HepG2 (cell line): ENCODE measurements around the gene XPNPEP3. TPM values are rescaled to one million over a fixed set of nuclear protein-coding genes. Genes with fewer than 3 reads are reported as not detected.

Source experiments
- ARNTL ChIP-seq: sonication (generic); formaldehyde crosslinking; IDR thresholded peaks from 2 replicates; pipeline ENCODE4 v1.4.0; 2020; ENCODE audit warnings: mild to moderate bottlenecking, missing genetic modification reagents
- BRCA1 ChIP-seq: sonication (generic); formaldehyde crosslinking; IDR thresholded peaks from 2 replicates; pipeline ENCODE4 v1.4.0; 2020; ENCODE audit warnings: missing genetic modification reagents
- DMAP1 ChIP-seq: IDR thresholded peaks from 2 replicates; pipeline ENCODE4 v1.6.1; 2016
- EZH2 ChIP-seq: conservative IDR thresholded peaks from 2 replicates; pipeline ENCODE4 v1.6.1; 2012; ENCODE audit warnings: mild to moderate bottlenecking, low read depth, low read length, moderate library complexity
- GATAD1 ChIP-seq: IDR thresholded peaks from 2 replicates; pipeline ENCODE4 v1.6.1; 2016; ENCODE audit warnings: missing genetic modification reagents, missing compliant biosample characterization
- GPN1 ChIP-seq: sonication (generic); formaldehyde crosslinking; IDR thresholded peaks from 2 replicates; pipeline ENCODE4 v1.5.1; 2020; ENCODE audit warnings: missing genetic modification reagents, borderline replicate concordance
- IRF2 ChIP-seq: IDR thresholded peaks from 2 replicates; pipeline ENCODE4 v1.6.1; 2018; ENCODE audit warnings: missing genetic modification reagents, missing compliant biosample characterization
- MAZ ChIP-seq, 2 experiments: sonication (generic) in 1 of 2; formaldehyde crosslinking in 1 of 2; IDR thresholded peaks; 2 replicates each; pipeline versions ENCODE4 v1.5.0 to v1.6.1; 2012 to 2020; ENCODE audit warnings: low read depth in 2 of 2, mild to moderate bottlenecking in 2 of 2, borderline replicate concordance in 1 of 2, improper control_type of control experiment in 1 of 2, low read length in 1 of 2, missing genetic modification reagents in 1 of 2, moderate library complexity in 1 of 2
- NBN ChIP-seq: fragments of 450-650 bp; conservative IDR thresholded peaks from 2 replicates; pipeline ENCODE4 v1.6.1; 2017
- NFYC ChIP-seq: IDR thresholded peaks from 2 replicates; pipeline ENCODE4 v1.6.1; 2016; ENCODE audit warnings: missing genetic modification reagents, missing compliant biosample characterization
- NONO ChIP-seq, 2 experiments: fragments of 450-650 bp in 1 of 2; sonication (generic) in 1 of 2; formaldehyde crosslinking in 1 of 2; IDR thresholded peaks in 1 of 2; conservative IDR thresholded peaks in 1 of 2; 2 replicates each; pipeline versions ENCODE4 v1.6.1 to v1.8.0; 2017 to 2022; ENCODE audit warnings: mild to moderate bottlenecking in 1 of 2, missing genetic modification reagents in 1 of 2, moderate library complexity in 1 of 2
- PHF21A ChIP-seq: sonication (generic); formaldehyde crosslinking; IDR thresholded peaks from 2 replicates; pipeline ENCODE4 v1.5.0; 2020; ENCODE audit warnings: mild to moderate bottlenecking, missing genetic modification reagents
- SALL1 ChIP-seq: sonication (generic); formaldehyde crosslinking; IDR thresholded peaks from 2 replicates; pipeline ENCODE4 v1.8.0; 2022; ENCODE audit warnings: mild to moderate bottlenecking, missing genetic modification reagents
- SMAD3 ChIP-seq: sonication (generic); formaldehyde crosslinking; IDR thresholded peaks from 2 replicates; pipeline ENCODE4 v1.4.0; 2020; ENCODE audit warnings: missing genetic modification reagents
- TMF1 ChIP-seq: sonication (generic); formaldehyde crosslinking; IDR thresholded peaks from 2 replicates; pipeline ENCODE4 v1.8.1; 2022; ENCODE audit warnings: low read depth, missing genetic modification reagents
- XRCC5 ChIP-seq: fragments of 200-400 bp; formaldehyde crosslinking; optimal IDR thresholded peaks from 2 replicates; pipeline ENCODE3; 2017; ENCODE audit warnings: mild to moderate bottlenecking, low read length
- ZNF350 ChIP-seq: sonication (generic); formaldehyde crosslinking; IDR thresholded peaks from 2 replicates; pipeline ENCODE4 v1.4.0; 2020; ENCODE audit warnings: mild to moderate bottlenecking, low read depth, missing genetic modification reagents, borderline replicate concordance
- ZNF589 ChIP-seq: sonication (generic); formaldehyde crosslinking; conservative IDR thresholded peaks from 2 replicates; pipeline ENCODE4 v1.8.0; 2022; ENCODE audit warnings: mild to moderate bottlenecking, moderate library complexity, missing genetic modification reagents
- polyA plus RNA-seq, 8 experiments: library from polyadenylated mRNA; depleted of rRNA in 3 of 8; stranded (reverse) in 7 of 8; unstranded in 1 of 8; fragments of >200 nt; fragmentation: Illumina TruSeq in 4 of 8; extraction: Trizol in 4 of 8; gene quantifications; 2 replicates each; pipeline versions ENCODE4 v1.2.1 to v1.2.3, GENCODE V29; 2011 to 2016; ENCODE audit warnings: low read depth in 4 of 8, missing spikeins in 1 of 8, mixed read lengths in 1 of 8; ENCODE audit not compliant: insufficient read depth in 1 of 8
- total RNA-seq, 5 experiments: library from RNA; depleted of rRNA; stranded (reverse); fragments of >200 nt; fragmentation: Illumina TruSeq; extraction: Trizol; gene quantifications; 2 replicates each; pipeline ENCODE4 v1.2.3, GENCODE V29; 2016; ENCODE audit warnings: low read depth in 1 of 5
- TF ChIP-seq, protein P1 (sequence below): sonication (generic); formaldehyde crosslinking; IDR thresholded peaks from 2 replicates; pipeline ENCODE4 v1.4.0; 2020; ENCODE audit warnings: low read depth, missing genetic modification reagents
- TF ChIP-seq, protein P2 (sequence below): sonication (generic); formaldehyde crosslinking; IDR thresholded peaks from 2 replicates; pipeline ENCODE4 v1.8.1; 2022; ENCODE audit warnings: low read depth, mild to moderate bottlenecking, missing genetic modification reagents

The XPNPEP3 gene
- total and polyA plus RNA-seq, 2 of the 13 experiments (the other 11 are each of a cell fraction or from before 2014, with no cell fraction given) = 10.3 to 14.0 TPM

DNA sequence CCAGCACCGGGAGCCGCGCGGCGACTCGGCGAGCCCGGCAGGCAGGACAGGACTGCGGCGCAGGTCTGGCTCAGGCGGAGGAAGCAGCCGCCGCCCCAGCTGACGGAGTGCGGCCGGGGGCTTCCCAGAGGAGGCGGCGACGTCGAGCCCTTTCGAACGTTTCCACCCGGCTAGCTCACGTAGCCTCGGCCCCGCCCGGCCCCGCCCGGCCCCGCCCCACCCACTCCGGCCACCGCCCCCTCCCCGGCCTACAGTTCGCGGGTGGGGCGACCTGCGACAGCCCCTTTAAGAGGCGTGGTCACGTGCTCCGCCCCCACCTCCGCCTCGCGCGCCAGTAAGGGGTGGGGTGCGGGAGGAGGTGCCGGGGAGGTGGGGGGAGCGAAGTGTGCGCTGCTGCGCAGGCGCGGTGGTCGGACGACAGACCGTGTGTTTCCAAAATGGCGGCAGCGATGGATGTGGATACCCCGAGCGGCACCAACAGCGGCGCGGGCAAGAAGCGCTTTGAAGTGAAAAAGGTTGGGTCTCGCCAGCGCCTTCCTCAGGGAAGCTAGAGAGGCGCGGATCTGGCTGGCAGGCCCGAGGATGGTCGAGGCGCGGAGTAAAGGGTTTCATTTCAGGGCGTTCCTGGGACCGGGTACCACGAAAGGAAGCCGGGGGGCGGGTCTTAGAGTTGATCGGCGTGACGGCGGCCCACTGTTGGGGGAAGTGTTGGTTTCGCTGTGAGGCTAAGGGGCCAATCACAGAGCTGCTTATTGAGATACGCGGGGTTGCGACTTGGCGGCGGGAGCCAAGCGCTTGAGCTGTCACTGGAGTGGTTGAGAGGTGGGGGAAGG lies 94.2 kb downstream of the XPNPEP3 start, which contains the start of gene RBX1 (continued):
- TF ChIP-seq, protein P1, sequence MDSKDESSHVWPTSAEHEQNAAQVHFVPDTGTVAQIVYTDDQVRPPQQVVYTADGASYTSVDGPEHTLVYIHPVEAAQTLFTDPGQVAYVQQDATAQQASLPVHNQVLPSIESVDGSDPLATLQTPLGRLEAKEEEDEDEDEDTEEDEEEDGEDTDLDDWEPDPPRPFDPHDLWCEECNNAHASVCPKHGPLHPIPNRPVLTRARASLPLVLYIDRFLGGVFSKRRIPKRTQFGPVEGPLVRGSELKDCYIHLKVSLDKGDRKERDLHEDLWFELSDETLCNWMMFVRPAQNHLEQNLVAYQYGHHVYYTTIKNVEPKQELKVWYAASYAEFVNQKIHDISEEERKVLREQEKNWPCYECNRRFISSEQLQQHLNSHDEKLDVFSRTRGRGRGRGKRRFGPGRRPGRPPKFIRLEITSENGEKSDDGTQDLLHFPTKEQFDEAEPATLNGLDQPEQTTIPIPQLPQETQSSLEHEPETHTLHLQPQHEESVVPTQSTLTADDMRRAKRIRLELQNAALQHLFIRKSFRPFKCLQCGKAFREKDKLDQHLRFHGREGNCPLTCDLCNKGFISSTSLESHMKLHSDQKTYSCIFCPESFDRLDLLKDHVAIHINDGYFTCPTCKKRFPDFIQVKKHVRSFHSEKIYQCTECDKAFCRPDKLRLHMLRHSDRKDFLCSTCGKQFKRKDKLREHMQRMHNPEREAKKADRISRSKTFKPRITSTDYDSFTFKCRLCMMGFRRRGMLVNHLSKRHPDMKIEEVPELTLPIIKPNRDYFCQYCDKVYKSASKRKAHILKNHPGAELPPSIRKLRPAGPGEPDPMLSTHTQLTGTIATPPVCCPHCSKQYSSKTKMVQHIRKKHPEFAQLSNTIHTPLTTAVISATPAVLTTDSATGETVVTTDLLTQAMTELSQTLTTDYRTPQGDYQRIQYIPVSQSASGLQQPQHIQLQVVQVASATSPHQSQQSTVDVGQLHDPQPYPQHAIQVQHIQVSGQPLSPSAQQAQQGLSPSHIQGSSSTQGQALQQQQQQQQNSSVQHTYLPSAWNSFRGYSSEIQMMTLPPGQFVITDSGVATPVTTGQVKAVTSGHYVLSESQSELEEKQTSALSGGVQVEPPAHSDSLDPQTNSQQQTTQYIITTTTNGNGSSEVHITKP (CRISPR knock-in tag) = no peak
- peak; percentile 95 for TF ChIP-seq GATAD1 (CRISPR knock-in tag)
- TF ChIP-seq ZNF589 (CRISPR knock-in tag) = peak; percentile 8; the same call in 1 of the 2 replicates
- peak; percentile 73; the same call in 1 of the 2 replicates for TF ChIP-seq SMAD3 (CRISPR knock-in tag)
- TF ChIP-seq TMF1 (CRISPR knock-in tag) = 0 out of 2 replicates have a peak, but pooled peaks have one; percentile 11
- TF ChIP-seq, protein P2, sequence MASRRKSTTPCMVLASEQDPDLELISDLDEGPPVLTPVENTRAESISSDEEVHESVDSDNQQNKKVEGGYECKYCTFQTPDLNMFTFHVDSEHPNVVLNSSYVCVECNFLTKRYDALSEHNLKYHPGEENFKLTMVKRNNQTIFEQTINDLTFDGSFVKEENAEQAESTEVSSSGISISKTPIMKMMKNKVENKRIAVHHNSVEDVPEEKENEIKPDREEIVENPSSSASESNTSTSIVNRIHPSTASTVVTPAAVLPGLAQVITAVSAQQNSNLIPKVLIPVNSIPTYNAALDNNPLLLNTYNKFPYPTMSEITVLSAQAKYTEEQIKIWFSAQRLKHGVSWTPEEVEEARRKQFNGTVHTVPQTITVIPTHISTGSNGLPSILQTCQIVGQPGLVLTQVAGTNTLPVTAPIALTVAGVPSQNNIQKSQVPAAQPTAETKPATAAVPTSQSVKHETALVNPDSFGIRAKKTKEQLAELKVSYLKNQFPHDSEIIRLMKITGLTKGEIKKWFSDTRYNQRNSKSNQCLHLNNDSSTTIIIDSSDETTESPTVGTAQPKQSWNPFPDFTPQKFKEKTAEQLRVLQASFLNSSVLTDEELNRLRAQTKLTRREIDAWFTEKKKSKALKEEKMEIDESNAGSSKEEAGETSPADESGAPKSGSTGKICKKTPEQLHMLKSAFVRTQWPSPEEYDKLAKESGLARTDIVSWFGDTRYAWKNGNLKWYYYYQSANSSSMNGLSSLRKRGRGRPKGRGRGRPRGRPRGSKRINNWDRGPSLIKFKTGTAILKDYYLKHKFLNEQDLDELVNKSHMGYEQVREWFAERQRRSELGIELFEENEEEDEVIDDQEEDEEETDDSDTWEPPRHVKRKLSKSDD (CRISPR knock-in tag) = peak; percentile 44; the same call in 1 of the 2 replicates
- TF ChIP-seq ZNF350 = peak; percentile 32; the same call in 1 of the 2 replicates
- TF ChIP-seq ARNTL = 0 out of 2 replicates have a peak, but pooled peaks have one; percentile 21
- TF ChIP-seq PHF21A (CRISPR knock-in tag) = no peak; the same call in 1 of the 2 replicates
- TF ChIP-seq GPN1 (CRISPR knock-in tag) = 0 out of 2 replicates have a peak, but pooled peaks have one; percentile 56
- no peak for TF ChIP-seq NBN
- TF ChIP-seq XRCC5 = peak; percentile 37
- no peak for TF ChIP-seq EZH2
- no peak for TF ChIP-seq NONO (IDR thresholded peaks at IDR 0.05)
- TF ChIP-seq NONO (CRISPR knock-in tag; conservative IDR thresholded peaks at IDR 0.05) = peak; percentile 69
- peak; percentile 99 for TF ChIP-seq MAZ (IDR thresholded peaks at IDR 0.05; ENCODE audit: borderline replicate concordance, low read depth, low read length)
- peak; percentile 69; the same call in 1 of the 2 replicates for TF ChIP-seq MAZ (CRISPR knock-in tag; IDR thresholded peaks at IDR 0.05; ENCODE audit: low read depth)
- peak; percentile 66 for TF ChIP-seq SALL1 (CRISPR knock-in tag)
- TF ChIP-seq IRF2 (CRISPR knock-in tag) = peak; percentile 66
- TF ChIP-seq DMAP1 (CRISPR knock-in tag) = peak; percentile 84; the same call in 1 of the 2 replicates
- TF ChIP-seq NFYC (CRISPR knock-in tag) = peak; percentile 90
- TF ChIP-seq BRCA1 (CRISPR knock-in tag) = no peak; the same call in 1 of the 2 replicates
